Thymus (tissue), 11 donors: Measurements from ENCODE around the gene MGARP. TPM values are rescaled to one million over a fixed set of nuclear protein-coding genes. Genes with fewer than 3 reads are reported as not detected.
"Not testable (repeated sequence)": the region's sequence is repeated elsewhere in the genome, so short reads cannot be mapped to it uniquely, and the experiment has no call there.

Experiments used
- DNase-seq, 9 donors: peaks; one replicate each; pipeline ENCODE4 v3.0.0-alpha.2; 2013; ENCODE audit warnings: low spot score in 9 of 9, low read depth in 6 of 9, missing footprints in 1 of 9
- H3K27ac ChIP-seq, 2 donors: one replicate each; pipeline ENCODE4 v1.5.1; 2013; ENCODE audit warnings: control low read depth in 1 of 2, low read depth in 1 of 2, low read length in 1 of 2, mild to moderate bottlenecking in 1 of 2, moderate library complexity in 1 of 2
- H3K27me3 ChIP-seq, 2 donors: one replicate each; pipeline ENCODE4 v1.5.1; 2013; ENCODE audit warnings: low read length in 1 of 2; ENCODE audit not compliant: control insufficient read depth in 2 of 2, insufficient read depth in 1 of 2
- H3K36me3 ChIP-seq, 2 donors: one replicate each; pipeline ENCODE4 v1.5.1; 2013; ENCODE audit warnings: low read length in 1 of 2, mild to moderate bottlenecking in 1 of 2, moderate library complexity in 1 of 2; ENCODE audit not compliant: control insufficient read depth in 2 of 2, insufficient read depth in 2 of 2
- H3K4me1 ChIP-seq, 2 donors: one replicate each; pipeline ENCODE4 v1.5.1; 2013; ENCODE audit warnings: low read length in 2 of 2; ENCODE audit not compliant: control insufficient read depth in 2 of 2, insufficient read depth in 2 of 2
- H3K4me3 ChIP-seq, 2 donors: one replicate each; pipeline ENCODE4 v1.5.1; 2013; ENCODE audit warnings: low read length in 2 of 2, control low read depth in 1 of 2, mild to moderate bottlenecking in 1 of 2
- H3K9me3 ChIP-seq, 2 donors: one replicate each; pipeline ENCODE4 v1.5.1; 2013; ENCODE audit warnings: low read length in 1 of 2, mild to moderate bottlenecking in 1 of 2; ENCODE audit not compliant: control insufficient read depth in 2 of 2, insufficient read depth in 1 of 2
- WGBS: extraction: QIAGEN DNeasy Blood & Tissue Kit; methylation state at CpG from one replicate; pipeline ENCODE4 v1.1.7; 2013; 5-methylcytosine and 5-hydroxymethylcytosine counted together
- polyA plus RNA-seq: library from polyadenylated mRNA; stranded (reverse); fragments of 200-250 nt; gene quantifications from one replicate; pipeline ENCODE4 v1.2.3, GENCODE V29; 2013
- total RNA-seq: library from RNA; stranded (reverse); fragments of 120-200 nt; gene quantifications from one replicate; pipeline ENCODE4 v1.2.4, GENCODE V29; 2013
- donor health status: healthy.

Gene MGARP
- total and polyA plus RNA-seq, 2 donors = 0.19 to 0.80 TPM

DNA sequence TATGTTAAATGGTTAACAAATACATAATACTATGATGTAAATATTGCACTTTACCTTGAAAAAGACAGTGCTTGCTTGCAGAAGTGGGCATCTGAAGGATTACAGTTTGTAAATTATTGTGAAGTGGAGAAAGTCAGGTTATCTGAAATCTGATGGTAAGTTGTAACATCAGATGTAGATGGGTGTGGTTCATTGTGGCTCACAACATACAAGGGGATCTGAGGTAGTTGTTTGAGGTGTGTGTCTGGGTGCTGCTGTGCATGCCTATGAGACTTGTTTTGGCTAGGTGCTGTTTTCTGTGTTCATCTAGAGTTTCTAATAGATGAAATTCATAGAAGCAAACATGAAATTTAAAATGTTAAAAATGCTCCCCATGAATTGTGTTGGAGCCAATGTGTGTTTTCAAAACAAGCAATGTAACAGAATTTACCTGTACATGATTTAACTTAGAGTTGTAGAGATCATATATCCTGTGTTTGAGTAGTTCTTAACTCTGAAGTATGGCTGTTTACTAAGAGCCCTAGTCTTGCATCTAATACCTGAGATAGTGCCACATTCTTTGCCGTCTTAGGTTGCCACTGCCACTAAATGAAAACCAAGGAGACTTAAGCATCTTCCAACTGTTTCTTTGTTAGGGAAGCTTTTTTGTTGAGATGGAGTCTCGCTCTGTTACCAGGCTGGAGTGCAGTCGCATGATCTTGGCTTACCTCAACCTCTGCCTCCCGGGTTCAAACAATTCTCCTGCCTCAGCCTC is 34.2 kb upstream of the MGARP start:
- peaks cover 0 to 6% of the 10 kb centered on the region in 2 donors for H3K4me1 ChIP-seq
- peaks cover 0 to 6% of the 10 kb centered on the region in 2 donors for H3K9me3 ChIP-seq
- H3K27me3 ChIP-seq = no peaks in the 10 kb centered on the region
- H3K4me3 ChIP-seq = no peak overlapping the region
- WGBS = 97% methylated on average over 4 of the region's 4 CpGs
- H3K27ac ChIP-seq = no peak overlapping the region
- H3K36me3 ChIP-seq = no peaks in the 10 kb centered on the region
- no peak for DNase-seq

DNA sequence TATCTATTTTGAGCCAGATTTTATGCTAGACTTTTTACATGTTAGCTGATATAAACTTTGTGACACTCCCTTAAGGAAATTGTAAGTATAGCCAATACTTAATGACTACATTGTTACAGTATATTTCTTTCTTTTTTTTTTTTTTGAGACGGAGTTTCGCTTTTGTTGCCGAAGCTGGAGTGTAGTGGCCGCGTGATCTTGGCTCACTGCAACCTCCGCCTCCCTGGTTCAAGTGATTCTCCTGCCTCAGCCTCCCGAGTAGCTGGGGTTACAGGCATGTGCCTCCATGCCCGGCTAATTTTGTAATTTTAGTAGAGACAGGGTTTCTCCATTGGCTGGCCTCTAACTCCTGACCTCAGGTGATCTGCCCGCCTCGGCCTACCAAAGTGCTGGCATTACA is 33.4 kb upstream of the MGARP start:
- not testable (repeated sequence) for H3K27me3 ChIP-seq, H3K4me1 ChIP-seq, H3K4me3 ChIP-seq, H3K36me3 ChIP-seq, H3K9me3 ChIP-seq, H3K27ac ChIP-seq, DNase-seq
- WGBS = 96% methylated on average over 10 of the region's 10 CpGs

- peaks cover 0 to 3% of the 10 kb centered on the region in 2 donors for H3K36me3 ChIP-seq
- no peaks in the 10 kb centered on the region for H3K27me3 ChIP-seq
- no peak for DNase-seq
- WGBS = 95% methylated on average over 3 of the region's 3 CpGs
- no peak overlapping the region for H3K4me3 ChIP-seq
- peaks cover 0 to 6% of the 10 kb centered on the region in 2 donors for H3K9me3 ChIP-seq
- H3K4me1 ChIP-seq = peaks cover 0 to 6% of the 10 kb centered on the region in 2 donors
- H3K27ac ChIP-seq = peak overlapping the region in 1 of 2 donors; percentile 21
These were observed 32.7 kb upstream of the MGARP start for GRCh38 chr4:139312552-139313332.

- DNase-seq = no peak
- Histone ChIP-seq H3K4me3 (no peak overlapping the region), H3K27ac (no peak overlapping the region), H3K4me1 (peaks cover 0 to 6% of the 10 kb centered on the region in 2 donors), H3K27me3 (no peaks in the 10 kb centered on the region), H3K9me3 (peaks cover 0 to 6% of the 10 kb centered on the region in 2 donors), H3K36me3 (peaks cover 0 to 6% of the 10 kb centered on the region in 2 donors)
- WGBS = 96% methylated on average over 3 of the region's 3 CpGs
These were observed 31.9 kb upstream of the MGARP start for GRCh38 chr4:139311909-139312308.

- H3K36me3 ChIP-seq = peaks cover 6 to 18% of the 10 kb centered on the region in 2 donors
- no peak for DNase-seq
- no peak overlapping the region for H3K27ac ChIP-seq
- WGBS = 98% methylated on average over 2 of the region's 2 CpGs
- H3K27me3 ChIP-seq = no peaks in the 10 kb centered on the region
- H3K4me3 ChIP-seq = no peak overlapping the region
- H3K9me3 ChIP-seq = peaks cover 0 to 3% of the 10 kb centered on the region in 2 donors
- H3K4me1 ChIP-seq = peaks cover 7% of the 10 kb centered on the region in 2 donors
These were observed 24.9 kb upstream of the MGARP start for GRCh38 chr4:139304920-139305319.

GRCh38 chr4:139301821-139302611 is 22.0 kb upstream of the MGARP start, which contains the start of gene NDUFC1:
TSS of gene NDUFC1 (minus strand) at chr4:139302477. CDS start at chr4:139295798, 6,679 bp downstream.
- Histone ChIP-seq H3K4me1 (peaks cover 7% of the 10 kb centered on the region in 2 donors), H3K27ac (peak within 1 kb of the TSS; percentile 92 to 93), H3K27me3 (no peaks in the 10 kb centered on the region), H3K9me3 (peaks cover 0 to 3% of the 10 kb centered on the region in 2 donors), H3K4me3 (peak within 1 kb of the TSS; percentile 89 to 98), H3K36me3 (peaks cover 6 to 12% of the 10 kb centered on the region in 2 donors)
- under 1% methylated on average over 46 of the region's 46 CpGs for WGBS
- DNase-seq = peak in 8 of 9 donors; percentile 43 to 82 (median 55)

DNA sequence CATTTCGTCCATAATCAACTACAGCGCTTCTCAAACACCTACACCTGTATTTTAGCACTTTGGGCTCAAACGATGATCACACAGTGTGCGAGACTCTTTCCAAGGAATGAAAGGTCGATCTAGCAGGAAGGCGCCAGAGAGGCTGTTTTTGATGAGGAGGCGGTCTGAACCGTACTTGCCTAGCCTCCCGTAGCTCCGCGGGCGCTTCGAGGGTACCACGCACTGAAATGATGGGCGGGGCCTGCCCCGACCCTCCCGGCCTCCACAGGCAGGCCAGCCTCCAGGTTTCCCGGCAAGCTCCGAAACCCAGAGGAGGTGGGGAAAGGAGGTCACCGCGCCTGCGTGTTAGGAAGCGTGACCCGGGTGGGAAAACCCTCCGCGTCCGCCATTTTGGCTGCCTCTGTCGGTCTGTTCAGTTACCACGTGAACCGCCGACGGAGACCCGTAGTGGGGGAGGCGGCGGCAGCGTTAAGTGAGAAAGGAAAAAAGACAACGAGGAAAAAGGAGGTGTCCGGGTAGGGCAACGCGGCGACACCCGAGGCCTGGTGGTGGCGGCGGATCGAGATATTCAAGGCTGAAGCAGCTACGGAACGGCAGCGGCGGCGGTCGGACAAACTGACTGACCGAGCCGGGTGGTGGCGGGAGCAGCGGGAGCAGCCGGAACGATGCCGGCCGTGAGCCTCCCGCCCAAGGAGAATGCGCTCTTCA is 21.2 kb upstream of the MGARP start, which contains the start of gene NAA15:
Gene NAA15, plus strand, starts transcription at position 393 of the 708 bp plus-strand sequence. Its CDS starts 273 bp downstream, at position 666.
- Histone ChIP-seq H3K27ac (peak within 1 kb of the TSS; percentile 92 to 93), H3K27me3 (no peaks in the 10 kb centered on the region), H3K9me3 (peaks cover 0 to 3% of the 10 kb centered on the region in 2 donors), H3K36me3 (peaks cover 6 to 9% of the 10 kb centered on the region in 2 donors), H3K4me3 (peak within 1 kb of the TSS; percentile 89 to 98), H3K4me1 (peaks cover 7% of the 10 kb centered on the region in 2 donors)
- peak; percentile 92 to 99 (median 97) for DNase-seq
- WGBS = under 1% methylated on average over 61 of the region's 61 CpGs

- Histone ChIP-seq H3K27ac (peak overlapping the region; percentile 92 to 93), H3K36me3 (peaks cover 6 to 7% of the 10 kb centered on the region in 2 donors), H3K9me3 (peaks cover 0 to 3% of the 10 kb centered on the region in 2 donors), H3K4me3 (peak overlapping the region; percentile 89 to 98), H3K4me1 (peaks cover 7 to 11% of the 10 kb centered on the region in 2 donors), H3K27me3 (no peaks in the 10 kb centered on the region)
- WGBS = 12% methylated on average over 16 of the region's 16 CpGs
- peak in 1 of 9 donors; percentile 14 for DNase-seq
These were observed 20.5 kb upstream of the MGARP start for GRCh38 chr4:139300431-139301112.
